NCI-H1930 (cell line): Measurements from ENCODE around the gene DMXL1.
"Not testable (repeated sequence)": the region's sequence is repeated elsewhere in the genome, so short reads cannot be mapped to it uniquely, and the experiment has no call there.

Experiments
- DNase-seq, 2 experiments: peaks; one replicate each; lab custom pipeline; 2025; lab: John Stamatoyannopoulos, UW

The DMXL1 gene

DNA sequence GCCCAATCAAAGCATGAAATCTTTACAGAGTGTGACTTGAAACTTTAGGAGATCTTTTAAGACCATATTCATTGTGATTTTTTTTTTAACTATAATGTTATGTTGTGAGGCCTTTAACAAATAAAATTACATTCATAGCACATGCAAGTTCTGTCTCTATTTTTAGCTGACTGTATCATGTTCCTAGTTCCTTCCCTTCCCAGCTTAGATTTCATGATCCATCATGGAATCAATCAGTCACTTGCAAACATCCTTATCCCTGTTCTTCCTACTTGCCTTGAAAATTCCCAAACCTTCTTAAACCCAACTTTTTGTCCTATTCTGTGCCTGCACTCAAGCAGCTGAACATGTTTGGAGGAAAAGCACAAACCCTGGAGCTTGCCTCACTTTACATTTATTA, 141.8 kb downstream of the DMXL1 start:
- no peak for DNase-seq

DNA sequence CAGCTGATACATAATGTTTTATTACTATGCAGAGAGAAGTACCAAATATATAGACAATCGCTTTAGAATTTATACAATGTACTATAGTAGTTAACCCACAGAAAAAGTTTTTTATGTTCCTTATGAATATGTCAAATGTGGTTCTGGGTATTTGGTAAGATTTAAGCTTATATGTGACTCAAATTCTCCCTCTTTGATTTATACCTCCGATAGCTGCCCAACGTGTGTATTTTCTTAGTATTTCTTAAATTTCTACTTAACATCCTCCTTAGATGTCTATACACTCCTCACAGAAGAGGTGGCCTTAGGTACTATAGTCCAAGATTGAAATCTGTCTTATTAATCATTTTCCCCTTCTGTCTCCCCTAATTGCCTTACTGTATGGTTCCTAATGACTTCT, 146.3 kb downstream of the DMXL1 start:
- no peak for DNase-seq

DNA sequence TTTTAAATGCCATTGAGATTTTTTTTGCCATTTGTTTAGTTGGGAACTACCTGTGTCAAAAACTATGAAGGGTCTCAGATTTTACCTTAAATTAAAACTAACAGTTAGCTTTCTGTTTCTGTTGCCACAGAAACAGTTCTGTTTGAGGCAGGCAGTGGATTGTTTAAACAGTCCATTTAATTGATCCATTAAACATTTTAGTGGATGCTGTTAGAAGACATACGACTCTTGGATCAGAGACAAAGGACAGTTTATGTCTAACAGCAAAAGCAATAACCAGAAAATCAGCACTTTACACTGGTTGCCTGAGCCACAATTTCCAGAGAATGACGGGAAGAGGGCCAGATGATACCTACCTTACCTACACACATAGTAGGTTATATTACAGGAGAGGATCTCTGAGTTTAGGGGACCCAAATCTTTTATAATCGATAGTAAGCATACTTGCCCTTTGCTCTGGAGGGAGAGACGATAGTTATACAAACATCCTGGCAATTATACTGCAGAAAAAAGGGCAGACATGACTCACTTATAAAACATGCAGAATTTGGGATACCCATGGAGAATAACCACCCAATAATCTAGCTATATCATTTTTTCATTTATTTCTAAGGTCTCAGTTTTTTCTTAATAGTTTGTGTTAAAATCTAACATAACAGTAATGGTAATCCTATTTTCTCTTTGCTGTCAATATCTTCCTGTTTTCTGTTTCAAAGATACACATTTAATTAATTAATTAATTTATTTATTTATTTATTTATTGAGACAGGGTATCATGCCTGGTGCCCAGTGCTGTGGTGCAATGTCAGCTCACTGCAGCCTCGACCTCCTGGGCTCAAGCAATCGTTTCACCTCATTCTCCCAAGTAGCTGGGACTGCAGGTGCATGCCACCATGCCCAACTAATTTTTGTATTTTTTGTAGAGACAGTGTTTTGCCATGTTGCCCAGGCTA, 148.2 kb downstream of the DMXL1 start:
- DNase-seq, result no peak

DNA sequence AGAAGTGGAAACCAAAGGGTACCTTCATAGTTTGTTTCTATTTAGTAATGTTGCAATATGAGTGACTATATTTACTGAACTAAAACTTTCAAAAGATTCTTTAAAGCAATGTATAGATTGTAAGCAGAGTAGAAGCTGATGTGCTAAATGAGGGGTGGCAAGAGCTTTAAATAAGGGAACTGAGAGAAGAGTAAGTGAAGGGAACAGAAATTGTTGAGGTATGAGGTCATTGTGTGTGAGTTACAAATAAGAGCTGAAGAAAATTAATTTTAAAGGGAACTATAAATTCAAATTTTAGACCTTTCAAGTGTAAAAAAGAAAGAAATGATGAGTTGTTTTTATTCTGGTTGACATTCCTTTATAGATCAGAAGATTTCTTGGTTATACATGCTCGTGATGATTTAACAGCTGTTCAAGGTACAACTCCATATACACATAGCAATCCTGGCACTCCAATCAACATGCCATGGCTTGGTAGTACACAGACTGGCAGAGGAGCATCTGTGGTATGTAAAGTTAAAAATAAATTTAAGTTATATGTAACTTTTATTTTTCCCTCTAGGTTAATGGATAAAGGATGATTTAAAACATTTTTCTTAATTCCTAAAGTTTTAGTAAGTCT, 149.8 kb downstream of the DMXL1 start:
- no peak for DNase-seq

DNA sequence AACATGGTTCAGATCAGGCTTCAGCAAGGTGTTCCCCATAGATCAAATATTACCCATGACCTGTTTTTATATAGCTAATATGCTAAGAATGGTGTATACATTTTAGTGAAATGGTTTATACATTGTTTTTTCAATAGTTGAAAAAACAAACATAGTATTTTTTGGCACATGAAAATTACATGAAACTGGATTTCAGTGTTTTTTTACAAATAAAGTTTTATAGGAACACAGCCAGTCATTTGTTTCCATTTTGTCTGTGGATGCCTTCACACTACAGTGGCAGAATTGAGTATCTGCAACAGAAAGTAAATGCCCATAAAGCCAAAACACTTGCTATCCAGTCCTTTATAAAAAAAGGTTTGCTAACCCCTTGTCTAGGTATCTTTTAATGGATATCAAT, 150.4 kb downstream of the DMXL1 start:
- DNase-seq, result no peak

DNA sequence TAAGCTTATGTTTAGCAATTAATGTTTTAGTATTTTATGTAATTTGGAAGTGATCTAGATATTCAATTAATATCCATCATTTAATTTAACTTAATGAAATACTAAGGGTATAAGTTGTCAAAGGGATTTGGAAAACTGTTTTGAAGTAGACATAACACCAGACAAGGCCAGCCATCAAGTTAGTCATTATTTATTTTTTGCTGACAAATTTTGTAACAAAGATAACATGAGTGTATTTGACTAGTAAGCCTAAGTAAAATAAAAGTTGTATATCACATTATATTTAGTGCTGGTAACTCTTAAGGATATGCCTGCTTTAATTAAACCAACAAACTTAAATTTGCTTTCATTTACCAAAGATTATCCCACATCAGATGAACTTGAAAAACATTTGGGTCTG, 159.1 kb downstream of the DMXL1 start:
- DNase-seq, result no peak

DNA sequence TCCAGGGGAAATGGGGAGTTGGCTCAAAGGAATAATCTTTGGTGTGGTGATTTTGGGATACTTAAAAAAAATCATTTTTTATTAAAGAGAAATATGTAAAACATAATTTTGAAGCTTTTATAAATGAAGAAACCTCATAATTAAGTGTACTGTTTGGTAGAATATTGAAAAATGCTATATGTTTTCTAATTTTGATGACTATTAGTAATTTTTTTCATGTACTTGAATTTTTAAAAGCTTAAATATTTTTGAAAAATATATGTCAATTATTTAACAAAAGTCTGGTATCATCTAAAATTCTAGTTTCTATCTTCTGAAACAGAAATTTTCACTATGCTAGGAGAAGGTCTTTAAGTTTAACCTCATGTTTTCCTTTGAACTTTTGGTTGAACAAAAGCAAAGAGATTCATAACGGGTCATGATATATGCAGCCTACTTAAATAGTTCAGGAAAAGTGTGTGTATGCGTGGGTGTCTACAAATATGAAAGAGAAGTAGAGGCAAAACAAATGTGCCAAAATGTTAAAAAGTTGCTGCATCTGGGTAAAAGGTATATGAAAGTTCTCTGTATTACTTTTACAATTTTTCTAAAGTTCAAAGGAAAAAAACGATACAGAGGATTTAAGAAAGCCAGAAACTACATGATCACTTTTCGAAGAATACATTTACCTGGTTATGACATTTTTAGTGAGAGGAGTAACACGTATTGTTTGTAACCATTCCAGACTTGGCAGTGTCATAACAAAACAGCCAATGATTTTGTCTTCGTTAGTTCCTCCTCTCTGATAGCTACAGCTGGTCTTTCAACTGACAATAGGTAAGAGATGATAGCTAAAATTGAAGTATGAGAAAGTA, 167.6 kb downstream of the DMXL1 start:
- no peak for DNase-seq

DNA sequence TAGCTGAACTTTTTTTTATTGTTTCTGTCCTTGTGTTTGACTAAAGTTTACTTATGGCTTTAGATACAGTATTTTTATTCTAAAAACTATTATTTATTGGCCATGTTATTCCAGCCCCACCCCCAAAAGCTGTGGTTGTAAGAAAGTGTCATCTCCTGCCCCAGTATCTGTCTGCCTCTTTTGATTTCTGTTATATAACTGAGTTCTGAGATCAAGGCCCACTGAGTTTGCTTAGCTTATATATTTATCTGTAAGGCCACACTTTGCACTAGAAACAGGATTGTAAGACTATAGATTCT, 168.2 kb downstream of the DMXL1 start:
- no peak for DNase-seq

DNA sequence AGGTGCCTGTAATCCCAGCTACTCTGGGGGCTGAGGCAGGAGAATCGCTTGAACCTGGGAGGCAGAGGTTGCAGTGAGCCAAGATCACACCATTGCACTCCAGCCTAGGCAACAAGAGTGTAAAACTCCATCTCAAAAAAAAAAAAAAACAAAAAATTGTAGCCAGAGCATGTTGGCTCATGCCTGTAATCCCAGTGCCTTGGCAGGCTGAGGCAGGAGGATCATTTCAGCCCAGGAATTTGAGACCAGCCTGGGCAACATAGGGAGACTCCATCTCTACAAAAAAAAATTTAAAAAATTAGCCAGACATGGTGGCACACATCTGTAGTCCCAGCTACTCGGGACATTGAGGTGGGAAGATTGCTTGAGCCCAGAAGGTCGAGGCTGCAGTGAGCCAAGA, 168.9 kb downstream of the DMXL1 start:
- DNase-seq, result not testable (repeated sequence)

DNA sequence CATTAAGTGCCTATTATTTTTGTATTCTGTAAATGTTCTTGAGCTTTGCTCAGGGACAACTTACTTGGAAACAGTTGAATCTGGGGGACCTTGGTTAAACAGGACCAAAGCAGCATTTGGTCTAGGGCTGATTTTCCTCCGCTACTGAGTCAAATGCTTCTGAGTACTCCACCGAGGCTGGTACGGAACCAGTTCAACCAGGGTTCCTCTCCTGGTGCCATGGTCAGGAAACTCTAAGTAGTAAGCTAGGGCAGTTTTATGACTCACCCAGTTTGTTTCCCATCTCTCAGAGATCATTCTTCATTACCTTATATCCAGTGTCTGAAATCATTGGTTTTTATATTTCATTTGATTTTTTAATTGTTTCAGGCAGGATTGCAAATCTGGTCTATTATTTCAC, 173.0 kb downstream of the DMXL1 start:
- DNase-seq, result no peak

DNA sequence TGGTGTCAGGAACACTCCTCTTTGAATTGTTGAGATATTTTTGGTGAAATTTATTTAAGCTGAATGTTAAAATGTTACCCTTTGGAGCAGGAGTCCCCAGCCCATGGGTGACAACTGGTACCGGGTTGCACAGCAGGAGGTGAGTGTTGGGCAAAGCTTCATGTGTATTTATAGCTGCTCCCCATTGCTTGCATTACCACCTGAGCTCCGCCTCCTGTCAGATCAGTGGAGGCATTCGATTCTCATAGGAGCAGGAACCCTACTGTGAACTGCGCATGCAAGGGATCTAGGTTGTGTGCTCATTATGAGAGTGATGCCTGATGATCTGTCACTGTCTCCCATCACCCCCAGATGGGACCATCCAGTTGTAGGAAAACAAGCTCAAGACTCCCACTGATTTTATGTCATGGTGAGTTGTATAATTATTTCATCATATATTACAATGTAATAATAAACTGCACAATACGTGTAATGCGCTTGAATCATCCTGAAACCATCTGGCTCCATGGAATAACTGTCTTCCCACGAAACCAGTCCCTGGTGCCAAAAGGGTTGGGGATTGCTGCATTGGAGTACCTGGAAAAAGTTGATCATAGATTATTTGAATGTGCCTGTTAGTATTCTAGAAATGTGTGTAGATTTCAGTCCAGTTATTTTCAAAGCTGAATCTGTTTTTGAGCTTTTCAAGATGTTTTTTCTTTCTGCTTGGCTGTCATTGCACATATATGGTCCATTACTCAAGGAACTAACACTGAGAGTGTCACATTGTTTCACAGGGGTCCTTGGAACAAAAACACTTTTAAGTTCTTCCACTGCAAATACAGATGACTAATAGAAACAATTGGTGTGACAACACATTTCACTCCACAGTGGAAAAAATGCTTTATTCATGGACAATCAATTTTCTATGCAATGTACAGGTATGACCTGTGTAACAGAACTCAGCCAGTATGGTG, 180.3 kb downstream of the DMXL1 start:
- DNase-seq, result no peak

DNA sequence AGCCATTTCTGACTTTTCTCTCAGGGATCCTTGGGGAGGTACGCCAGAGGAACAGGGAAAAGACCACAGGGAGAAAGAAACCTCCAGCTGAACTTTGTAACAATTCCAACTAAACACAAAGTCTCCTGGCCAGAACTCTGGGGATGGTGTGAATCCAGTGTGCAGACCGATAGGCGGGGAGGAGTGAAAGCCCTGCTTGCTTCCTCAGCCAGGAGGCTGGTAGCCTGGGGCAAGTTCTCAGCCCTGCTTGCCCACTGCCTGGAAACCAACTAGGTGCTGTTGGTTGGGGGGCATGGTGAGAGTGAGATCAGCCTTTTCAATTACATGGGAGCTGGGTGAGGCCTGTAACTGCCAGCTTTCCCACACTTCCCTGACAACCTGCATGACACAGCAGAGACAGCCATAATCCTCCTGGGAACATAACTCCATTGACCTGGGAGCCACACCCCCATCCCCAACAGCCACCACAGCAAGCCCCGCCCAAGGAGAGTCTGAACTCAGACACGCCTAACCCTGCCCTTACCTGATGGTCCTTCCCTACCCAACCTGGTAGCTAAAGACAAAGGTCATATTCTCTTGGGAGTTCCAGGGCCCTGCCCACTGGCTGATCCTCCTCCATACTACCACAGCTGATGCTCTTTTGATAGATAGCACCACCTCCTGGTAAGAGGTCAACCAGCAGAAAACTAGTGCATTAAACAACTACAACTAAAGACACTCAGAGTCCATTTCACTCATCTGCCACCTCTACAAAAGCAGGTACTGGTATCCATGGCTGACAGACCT, 184.9 kb downstream of the DMXL1 start:
- no peak for DNase-seq

DNA sequence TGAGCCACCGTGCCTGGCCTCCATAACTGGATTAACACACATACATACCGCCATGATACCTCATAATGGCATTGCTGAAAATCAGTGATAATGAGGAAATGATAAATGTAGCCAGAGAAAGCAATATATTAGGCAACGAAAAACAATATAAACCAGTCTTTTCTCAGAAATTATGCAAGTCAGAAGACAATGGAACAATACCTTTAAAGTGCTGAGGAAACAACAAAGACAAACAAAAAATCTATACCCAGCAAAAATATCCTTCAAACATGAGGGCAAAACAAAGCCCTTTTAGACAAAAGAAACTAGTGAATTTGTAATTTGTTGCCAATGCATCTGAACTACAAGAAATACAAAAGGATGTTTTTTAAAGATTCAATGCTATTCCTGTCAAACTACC, 186.7 kb downstream of the DMXL1 start:
- no peak for DNase-seq

DNA sequence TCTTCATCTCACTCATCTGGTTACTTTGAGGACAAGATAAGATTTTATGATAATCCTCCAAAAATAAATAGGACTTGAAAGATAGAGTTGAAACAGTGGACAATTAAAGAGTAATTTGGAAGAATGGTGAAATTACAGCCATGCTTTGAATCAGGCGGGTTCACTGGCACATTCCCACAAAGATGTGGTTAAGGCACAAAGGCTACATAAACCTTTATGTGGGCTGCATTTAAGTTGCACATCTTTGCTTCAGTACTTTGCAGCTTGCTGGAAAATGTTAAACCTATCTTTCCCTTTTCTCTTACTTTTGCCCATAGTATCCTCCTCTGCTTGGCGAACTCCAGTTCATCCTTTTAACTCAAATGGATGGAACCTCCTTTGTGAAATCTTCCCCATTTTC, 192.8 kb downstream of the DMXL1 start:
- DNase-seq, result no peak

DNA sequence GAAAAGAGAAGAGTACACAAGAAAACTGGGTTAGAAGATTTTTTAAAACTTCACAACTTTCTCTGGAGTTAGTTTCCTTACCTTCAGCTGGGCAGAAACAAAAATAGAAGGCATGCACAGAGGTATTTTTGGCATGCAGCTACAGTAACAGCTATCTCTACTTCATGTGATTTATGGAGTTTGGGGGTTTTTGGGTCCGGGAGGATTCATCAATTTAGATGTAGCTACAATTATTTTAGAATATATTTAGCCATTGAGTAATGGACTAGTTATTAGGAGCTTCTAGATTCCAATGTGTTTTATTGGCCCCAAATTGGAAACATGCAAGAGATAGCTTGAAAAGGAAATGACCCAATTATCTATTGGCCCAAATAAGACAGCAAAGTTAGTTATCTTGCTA, 193.3 kb downstream of the DMXL1 start:
- no peak for DNase-seq

DNA sequence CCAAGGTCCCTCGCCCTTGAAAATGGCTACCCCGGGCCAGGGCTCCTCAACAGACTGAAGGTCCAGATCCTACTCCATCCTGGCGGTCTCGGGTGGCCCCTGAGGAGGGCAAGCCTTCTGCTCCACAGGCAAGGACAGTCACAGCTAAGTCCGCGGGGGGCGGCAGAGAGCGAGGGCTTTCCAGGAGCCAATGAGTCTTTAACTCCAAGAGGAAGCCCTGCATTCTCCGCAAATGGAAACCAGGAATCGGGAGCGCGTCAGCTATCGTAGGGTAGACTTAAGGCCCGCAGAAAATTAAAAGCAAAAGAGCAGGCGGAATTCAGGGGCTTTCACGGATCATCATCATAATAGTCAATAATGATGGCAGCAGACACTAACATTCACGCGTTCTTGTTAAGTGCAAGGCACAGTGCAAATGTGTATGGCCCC, 197.1 kb downstream of the DMXL1 start:
- DNase-seq, result peak; percentile 76 to 84

DNA sequence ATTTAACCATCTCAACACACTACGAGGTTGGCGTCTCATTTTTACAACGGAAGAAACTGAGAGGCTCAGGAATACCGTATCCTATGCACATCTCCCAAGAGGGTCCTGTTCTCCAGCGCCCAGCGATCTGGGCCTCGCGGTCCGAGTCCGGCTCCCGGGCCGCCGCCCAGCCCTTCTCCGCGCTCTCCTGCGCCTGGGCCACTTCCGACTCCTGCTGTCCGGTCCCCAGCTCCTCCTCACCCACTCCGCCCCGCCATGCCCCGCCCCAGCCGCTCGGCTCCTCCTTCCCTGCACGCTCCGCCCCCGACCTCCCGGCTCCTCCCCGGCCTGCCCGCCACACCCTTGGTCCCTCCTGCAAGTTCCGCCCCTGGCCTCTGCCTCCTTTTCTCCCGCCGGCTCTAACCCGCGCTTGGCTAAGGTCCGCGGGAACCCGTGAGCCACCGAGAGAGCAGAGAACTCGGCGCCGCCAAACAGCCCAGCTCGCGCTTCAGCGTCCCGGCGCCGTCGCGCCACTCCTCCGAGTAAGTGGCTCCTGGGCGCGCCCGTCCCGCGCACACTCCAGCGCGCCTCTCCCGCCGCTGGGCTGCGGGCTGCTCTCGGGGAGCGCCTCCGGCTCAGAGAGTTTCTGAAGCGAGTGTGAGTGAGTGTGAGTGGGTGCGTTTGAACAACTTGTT, 197.6 kb downstream of the DMXL1 start:
- peak; percentile 63 to 65 for DNase-seq

DNA sequence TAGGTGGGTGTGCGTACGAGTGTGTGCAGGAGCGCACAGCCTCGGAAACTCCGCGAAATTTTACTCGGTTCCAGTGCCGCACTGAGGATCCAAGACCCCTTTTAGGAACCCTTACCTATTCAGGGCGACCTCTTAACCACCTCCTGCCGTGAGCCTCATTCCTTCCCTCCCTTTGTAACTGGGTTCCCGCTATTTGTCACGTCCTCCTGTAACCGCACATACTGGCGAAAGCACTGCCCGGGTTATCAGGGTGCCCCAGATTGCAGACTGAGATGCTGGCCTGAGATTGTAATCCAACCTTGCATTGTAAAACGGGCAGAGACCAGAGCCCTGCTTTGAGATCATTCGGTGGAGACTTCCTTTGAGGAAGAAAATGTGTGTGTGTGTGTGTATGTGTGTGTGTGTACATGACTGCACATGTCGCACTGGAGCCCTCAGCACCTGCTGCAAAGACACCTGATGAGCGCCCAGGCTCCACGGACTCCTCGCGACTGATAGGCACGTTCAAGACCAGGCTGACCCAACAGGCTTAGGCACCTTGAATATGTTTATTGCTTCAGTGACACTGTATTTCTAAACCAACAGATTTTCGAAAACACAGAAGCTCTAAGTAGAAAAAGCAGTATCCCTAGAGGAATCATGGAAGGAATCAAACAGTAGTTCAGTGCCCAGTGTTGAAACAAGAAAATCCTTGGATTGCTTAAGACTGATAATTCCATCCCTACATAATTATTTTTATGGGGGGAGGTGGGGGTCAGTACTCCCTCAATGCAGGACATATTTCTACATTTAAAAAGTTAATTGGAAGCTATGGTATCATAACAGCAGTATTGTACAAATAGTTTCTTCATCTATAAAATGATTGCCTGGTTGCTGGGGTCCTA, 198.4 kb downstream of the DMXL1 start:
- no peak for DNase-seq

DNA sequence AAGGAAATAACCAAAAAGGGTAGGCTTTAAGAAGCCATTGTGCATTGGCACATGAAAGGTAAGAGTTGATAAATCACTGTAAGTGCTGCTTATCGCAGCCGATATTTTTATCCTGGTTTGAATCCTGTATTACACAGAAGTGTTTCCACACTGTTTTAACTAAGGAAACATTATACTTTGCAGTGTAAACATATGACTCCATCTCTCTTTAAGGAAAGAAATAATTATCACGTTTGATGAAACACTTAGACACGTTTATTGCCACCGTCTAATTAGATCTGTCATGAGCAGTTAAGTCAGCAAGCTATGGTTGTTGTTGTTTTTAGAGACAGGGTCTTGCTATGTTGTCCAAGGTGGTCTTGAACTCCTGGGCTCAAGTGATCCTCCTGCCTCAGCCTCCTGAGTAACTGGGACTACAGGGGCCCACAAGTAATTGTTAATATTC, 199.3 kb downstream of the DMXL1 start:
- no peak for DNase-seq
